KOPT-K1 (cell line): ENCODE data around the gene CPPED1.
"Not testable (repeated sequence)": the region's sequence is repeated elsewhere in the genome, so short reads cannot be mapped to it uniquely, and the experiment has no call there.

Source experiments
- H3K27ac ChIP-seq: fragments of 200-600 bp; sonication (generic); 2 replicates; pipeline ENCODE4 v1.5.1; 2016; ENCODE audit warnings: antibody characterized with exemption, mild to moderate bottlenecking, low read depth, low read length; ENCODE audit not compliant: poor library complexity, severe bottlenecking
- H3K36me3 ChIP-seq: fragments of 200-600 bp; sonication (generic); 2 replicates; pipeline ENCODE4 v1.5.1; 2017; ENCODE audit warnings: antibody characterized with exemption, mild to moderate bottlenecking, low read length, moderate library complexity; ENCODE audit not compliant: insufficient read depth
- H3K9me3 ChIP-seq: fragments of 200-600 bp; sonication (generic); 2 replicates; pipeline ENCODE4 v1.5.1; 2017; ENCODE audit warnings: antibody characterized with exemption, low read length, mild to moderate bottlenecking; ENCODE audit not compliant: insufficient read depth, poor library complexity, severe bottlenecking

Gene CPPED1

GRCh38 chr16:12803203-12804093 lies at the start of gene CPPED1:
TSS of gene CPPED1 (minus strand) at chr16:12803887. CDS start at chr16:12803776, 111 bp downstream.
- Histone ChIP-seq H3K36me3 (no peaks in the 10 kb centered on the region), H3K9me3 (no peaks in the 10 kb centered on the region), H3K27ac (peak within 1 kb of the TSS; percentile 80)

- Histone ChIP-seq H3K27ac (no peak overlapping the region), H3K9me3 (no peaks in the 10 kb centered on the region), H3K36me3 (no peaks in the 10 kb centered on the region)
These were observed 46.5 kb upstream of the CPPED1 start for GRCh38 chr16:12850186-12850585.

- no peak overlapping the region for H3K27ac ChIP-seq
- no peaks in the 10 kb centered on the region for H3K9me3 ChIP-seq
- H3K36me3 ChIP-seq, result no peaks in the 10 kb centered on the region
These were observed 42.9 kb upstream of the CPPED1 start for GRCh38 chr16:12846592-12846991.

- Histone ChIP-seq H3K27ac (no peak overlapping the region), H3K9me3 (no peaks in the 10 kb centered on the region), H3K36me3 (no peaks in the 10 kb centered on the region)
These were observed 41.6 kb upstream of the CPPED1 start for GRCh38 chr16:12845282-12845681.

GRCh38 chr16:12837756-12838155 lies 34.1 kb upstream of the CPPED1 start:
- no peaks in the 10 kb centered on the region for H3K36me3 ChIP-seq
- peaks cover 12% of the 10 kb centered on the region for H3K9me3 ChIP-seq
- no peak overlapping the region for H3K27ac ChIP-seq

GRCh38 chr16:12837291-12837690 lies 33.6 kb upstream of the CPPED1 start:
- Histone ChIP-seq H3K36me3 (no peaks in the 10 kb centered on the region), H3K27ac (no peak overlapping the region), H3K9me3 (peaks cover 12% of the 10 kb centered on the region)

DNA sequence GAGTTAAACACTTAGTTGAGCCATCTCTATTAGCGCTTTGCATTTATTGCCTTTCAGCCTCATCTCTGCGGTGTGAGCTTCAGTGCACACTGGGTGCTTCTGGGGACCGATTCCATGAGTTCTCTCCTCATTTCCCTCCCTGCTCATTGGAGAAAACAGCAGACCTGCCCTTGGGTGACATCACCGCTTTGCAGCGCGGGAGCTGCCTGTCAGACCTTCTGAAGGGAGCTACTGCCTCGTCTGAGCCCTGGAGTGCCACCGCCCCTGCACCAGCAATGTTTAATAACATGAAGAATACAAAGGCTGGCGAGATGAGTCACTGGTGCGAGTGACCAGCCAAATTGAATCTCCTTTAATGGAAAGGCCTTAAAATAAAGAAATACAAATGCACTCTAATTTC lies 30.2 kb upstream of the CPPED1 start:
- H3K36me3 ChIP-seq, result no peaks in the 10 kb centered on the region
- peaks cover 12% of the 10 kb centered on the region for H3K9me3 ChIP-seq

DNA sequence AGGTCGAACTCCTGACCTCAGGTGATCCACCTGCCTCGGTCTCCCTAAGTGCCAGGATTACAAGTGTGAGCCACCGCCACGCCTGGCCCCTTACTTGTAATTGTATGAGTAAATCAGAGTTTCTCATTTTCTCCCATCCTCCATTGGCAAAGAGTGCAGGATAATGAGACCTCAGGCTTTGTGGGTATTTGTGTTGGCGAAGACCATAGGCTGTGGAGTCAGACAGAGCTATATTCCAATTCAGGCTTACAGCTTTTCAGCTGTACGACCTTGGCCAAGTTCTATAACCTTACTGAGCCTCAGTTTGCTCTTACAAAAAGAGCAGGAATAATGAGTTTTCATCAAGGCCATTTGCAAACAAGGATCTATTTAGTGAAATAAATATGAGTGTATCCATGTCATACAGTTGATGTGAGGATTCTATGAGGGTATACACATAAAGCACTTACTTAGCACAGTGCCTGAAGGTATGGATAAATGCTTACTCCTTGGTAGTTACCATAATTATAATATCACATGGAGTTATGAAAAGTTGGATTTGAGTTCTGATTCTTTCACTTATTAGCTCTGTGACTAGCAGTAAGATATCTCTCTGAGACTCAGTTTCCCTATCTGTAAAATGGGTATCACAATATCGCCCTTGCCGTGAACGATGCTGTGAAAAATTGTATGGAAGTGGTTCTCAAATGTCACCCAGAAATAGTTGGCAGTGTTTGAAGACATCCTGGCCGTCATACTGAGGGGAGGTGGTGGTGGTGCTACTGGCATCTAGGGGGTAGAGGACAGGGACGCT lies 25.6 kb upstream of the CPPED1 start:
- Histone ChIP-seq H3K9me3 (no peaks in the 10 kb centered on the region), H3K36me3 (no peaks in the 10 kb centered on the region), H3K27ac (no peak overlapping the region)

More for the DNA sequence above, 30.2 kb upstream of the CPPED1 start:
- H3K27ac ChIP-seq, result no peak overlapping the region

DNA sequence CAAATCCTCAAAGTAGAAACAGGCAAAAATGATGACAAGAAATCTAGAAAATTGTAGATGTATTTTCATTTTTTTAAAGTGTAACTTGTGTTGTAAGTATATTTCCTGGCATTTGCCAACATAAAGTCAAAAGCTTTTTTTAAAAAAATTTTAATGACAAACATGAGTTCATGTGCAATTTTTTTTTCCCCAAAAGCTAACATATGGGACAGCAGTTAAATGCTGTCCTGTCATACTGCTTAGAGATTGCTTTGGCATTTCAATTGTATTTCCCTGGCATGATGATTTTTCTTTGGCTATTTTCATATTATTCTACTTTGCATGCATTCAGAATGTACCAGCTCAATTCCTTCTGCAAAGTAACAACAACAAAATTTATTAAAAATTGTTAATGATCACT lies 24.5 kb upstream of the CPPED1 start:
- Histone ChIP-seq H3K36me3 (no peaks in the 10 kb centered on the region), H3K9me3 (no peaks in the 10 kb centered on the region), H3K27ac (no peak overlapping the region)

DNA sequence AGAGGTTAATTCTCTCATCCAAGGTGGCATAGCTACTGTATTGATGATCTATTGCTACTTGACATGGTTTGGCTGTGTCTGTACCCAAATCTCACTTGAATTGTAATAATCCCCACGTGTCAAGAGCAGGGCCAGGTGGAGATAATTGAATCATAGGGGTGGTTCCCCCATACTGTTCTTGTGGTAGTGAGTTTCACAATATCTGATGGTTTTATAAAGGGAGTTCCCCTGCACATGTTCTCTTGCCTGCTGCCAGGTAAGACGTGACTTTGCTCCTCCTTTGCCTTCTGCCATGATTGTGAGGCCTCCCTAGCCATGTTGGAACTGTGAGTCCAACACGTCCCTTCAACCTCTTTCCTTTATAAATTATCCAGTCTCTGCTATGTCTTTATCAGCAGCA lies 22.9 kb upstream of the CPPED1 start:
- Histone ChIP-seq H3K36me3 (no peaks in the 10 kb centered on the region), H3K9me3 (no peaks in the 10 kb centered on the region), H3K27ac (no peak overlapping the region)

- Histone ChIP-seq H3K36me3 (no peaks in the 10 kb centered on the region), H3K27ac (no peak overlapping the region)
These were observed 15.7 kb upstream of the CPPED1 start for GRCh38 chr16:12819126-12820117.

GRCh38 chr16:12818326-12818725 lies 14.6 kb upstream of the CPPED1 start:
- Histone ChIP-seq H3K27ac (no peak overlapping the region), H3K9me3 (no peaks in the 10 kb centered on the region), H3K36me3 (no peaks in the 10 kb centered on the region)

More at GRCh38 chr16:12819126-12820117, 15.7 kb upstream of the CPPED1 start:
- H3K9me3 ChIP-seq, result no peaks in the 10 kb centered on the region

- not testable (repeated sequence) for H3K9me3 ChIP-seq, H3K27ac ChIP-seq, H3K36me3 ChIP-seq
These were observed 13.1 kb upstream of the CPPED1 start for GRCh38 chr16:12816791-12817214.

- no peaks in the 10 kb centered on the region for H3K36me3 ChIP-seq
- H3K9me3 ChIP-seq, result peaks cover 2% of the 10 kb centered on the region
- no peak overlapping the region for H3K27ac ChIP-seq
These were observed 11.7 kb upstream of the CPPED1 start for GRCh38 chr16:12815361-12815760.
